NK-92 (cell line): Measurements from ENCODE around the gene RASIP1.

Source experiments
- DNase-seq: peaks from one replicate; lab custom pipeline; 2025; ENCODE audit not compliant: unreplicated experiment; lab: John Stamatoyannopoulos, UW

Gene RASIP1

GRCh38 chr19:48756212-48756611, 15.8 kb upstream of the RASIP1 start:
- no peak for DNase-seq

GRCh38 chr19:48755787-48756186, 15.4 kb upstream of the RASIP1 start:
- no peak for DNase-seq

DNA sequence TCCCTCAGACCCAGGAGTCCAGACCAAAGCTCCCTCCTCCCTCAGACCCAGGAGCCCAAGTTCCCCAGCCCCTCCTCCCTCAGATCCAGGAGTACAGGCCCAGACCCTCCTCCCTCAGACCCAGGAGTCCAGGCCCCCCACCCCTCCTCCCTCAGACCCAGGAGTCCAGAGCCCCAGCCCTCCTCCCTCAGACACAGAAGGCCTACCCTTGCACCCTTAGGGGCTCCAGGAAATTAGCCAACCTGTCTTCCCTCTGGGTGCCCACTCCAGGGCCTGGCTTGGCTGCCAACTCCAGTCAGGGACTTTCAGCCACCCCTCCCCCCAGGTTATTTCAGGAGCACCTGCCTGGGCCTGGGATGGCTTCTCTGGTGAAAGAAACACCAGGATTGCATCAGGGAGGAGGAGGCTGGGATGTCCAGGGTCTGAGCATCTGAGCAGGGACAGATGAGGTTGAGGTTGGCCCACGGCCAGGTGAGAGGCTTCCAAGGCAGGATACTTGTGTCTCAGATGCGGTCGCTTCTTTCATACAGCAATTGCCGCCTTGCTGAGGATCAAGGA, 14.8 kb upstream of the RASIP1 start, which contains the start of gene FGF21:
Gene FGF21 (plus strand): TSS at position 441 of the 558 bp plus-strand sequence. CDS start 713 bp downstream, outside the sequence.
- no peak for DNase-seq

GRCh38 chr19:48752496-48753365, 12.3 kb upstream of the RASIP1 start, which contains the start of gene FUT1:
Gene FUT1 (minus strand): TSS chr19:48752641. CDS start chr19:48751281, 1,360 bp downstream.
- DNase-seq = no peak

DNA sequence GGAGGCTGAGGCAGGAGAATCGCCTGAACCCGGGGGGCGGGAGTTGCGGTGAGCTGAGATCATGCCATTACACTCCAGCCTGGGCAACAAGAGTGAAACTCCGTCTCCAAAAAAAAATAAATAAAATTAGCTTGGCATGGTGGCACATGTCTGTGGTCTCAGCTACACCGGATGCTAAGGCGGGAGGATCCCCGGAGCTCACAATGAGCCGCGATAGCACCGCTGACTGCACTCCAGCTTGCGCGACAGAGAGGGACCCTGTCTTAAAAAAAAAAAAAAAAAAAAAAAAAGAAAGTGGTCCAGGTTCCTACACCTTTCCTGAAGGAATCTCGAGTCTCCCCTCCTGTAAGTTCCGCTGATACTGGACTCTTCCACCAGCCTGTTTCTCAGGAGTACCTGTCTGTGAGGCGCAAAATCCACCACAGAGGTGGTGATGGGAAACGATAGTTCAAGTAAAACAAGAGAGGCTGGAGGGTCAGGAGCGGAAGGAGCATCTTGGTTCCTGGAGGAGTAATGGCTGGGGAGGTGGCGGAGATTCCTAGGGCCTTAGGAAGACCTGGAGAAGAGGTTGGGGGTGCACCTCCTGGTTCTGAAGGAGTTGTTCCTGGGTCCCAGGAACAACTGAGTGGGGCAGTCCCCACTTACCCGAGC, 11.6 kb upstream of the RASIP1 start:
- DNase-seq = no peak

DNA sequence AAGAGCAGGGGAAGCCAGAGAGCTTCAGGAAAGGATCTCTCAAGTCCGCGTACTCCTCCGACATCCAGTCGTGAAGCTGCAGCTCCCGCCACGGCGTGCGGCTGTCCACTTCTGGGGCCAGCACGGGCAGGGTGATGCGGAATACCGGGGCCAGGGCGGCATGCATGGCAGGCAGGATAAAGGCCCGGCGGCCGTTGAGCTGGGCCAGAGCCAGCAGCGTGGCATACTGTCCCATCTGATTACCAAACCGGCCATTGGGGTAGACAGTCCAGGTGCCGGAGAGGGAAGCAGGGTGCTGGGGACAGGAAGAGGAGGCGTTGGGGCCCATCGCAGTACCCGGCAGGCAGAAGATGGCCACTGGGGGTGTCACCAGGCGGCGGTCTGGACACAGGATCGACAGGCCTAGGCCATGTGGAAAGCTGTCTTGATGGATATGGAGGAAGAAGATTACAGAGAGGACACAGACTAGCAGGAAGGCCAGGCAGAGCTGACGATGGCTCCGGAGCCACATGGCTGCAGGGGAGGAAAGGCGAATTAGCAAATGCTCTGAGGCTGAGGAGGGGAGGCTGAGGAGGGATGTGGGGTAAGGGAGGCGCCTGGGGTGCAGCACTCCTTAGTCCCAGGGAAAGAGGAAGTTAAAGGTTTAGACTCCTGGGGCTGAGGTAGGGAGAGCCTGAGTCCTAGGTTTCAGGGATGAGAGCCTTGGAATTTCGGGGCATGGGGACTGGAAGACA, 10.5 kb upstream of the RASIP1 start:
- no peak for DNase-seq

- no peak for DNase-seq
Measured at GRCh38 chr19:48750351-48750750, 9.9 kb upstream of the RASIP1 start.

- no peak for DNase-seq
Measured at GRCh38 chr19:48749571-48750198, 9.3 kb upstream of the RASIP1 start.

DNA sequence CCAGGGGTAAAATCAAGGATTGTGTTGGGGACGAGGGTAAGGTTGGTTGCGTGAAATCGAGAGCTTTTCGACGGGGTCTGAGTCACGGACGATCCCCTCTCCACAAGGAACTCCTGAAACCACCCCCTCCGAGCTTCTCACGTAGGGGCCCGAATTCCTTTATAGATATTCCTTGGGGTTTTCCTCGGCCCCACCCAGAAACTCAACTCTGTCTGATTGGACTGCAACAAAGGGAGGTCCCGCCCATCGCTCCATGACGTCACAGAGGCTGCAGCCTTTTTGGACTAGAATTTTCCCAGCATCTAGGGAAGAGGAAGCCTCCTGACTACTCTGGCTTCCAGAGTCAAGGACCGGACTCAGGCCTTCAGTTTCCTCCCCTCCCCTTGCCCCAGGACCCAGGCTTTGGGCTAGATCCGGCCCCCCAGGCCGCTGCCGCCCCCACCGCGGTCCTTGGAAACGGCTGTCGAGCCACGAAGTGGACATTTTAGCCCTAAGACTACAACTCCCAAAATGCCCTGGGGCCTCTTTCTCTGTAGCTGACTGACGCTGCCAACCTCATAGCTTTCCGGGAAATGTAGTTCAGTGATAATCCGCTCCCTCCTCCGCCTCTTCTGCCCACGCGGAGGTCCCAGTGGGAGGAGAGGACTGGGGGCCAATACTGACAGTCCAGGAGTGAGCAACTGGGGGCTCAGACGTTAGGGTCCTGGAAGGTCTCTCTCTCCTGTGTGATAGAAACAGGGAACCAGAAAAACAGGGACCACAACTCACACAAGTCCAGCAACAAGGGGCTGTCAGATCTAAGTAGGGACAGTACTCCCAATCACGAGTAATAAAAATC, 6.5 kb upstream of the RASIP1 start, which contains the start of gene IZUMO1:
Gene IZUMO1 (minus strand): TSS at position 172 of the 838 bp plus-strand sequence. CDS start 1,050 bp downstream, outside the sequence.
- no peak for DNase-seq

DNA sequence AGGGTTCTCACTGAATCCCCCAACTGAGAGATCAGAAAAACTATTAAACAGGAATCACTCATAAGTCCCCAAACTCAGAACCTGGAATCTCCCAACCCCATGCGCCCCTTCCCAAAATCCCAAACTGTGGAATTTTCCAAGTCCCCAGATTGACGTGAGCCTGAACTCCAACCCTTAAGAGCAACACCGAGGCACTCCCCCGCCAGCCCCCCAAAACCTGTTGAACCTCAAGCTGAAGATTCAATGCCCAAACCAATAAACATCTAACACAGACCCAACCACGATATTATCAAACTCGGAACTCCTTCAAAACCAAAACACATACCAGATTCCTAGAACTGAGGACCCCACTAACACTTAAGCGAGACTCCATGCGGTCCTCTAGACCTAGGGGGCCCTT, 5.7 kb upstream of the RASIP1 start:
- no peak for DNase-seq

- DNase-seq = no peak
Measured at GRCh38 chr19:48745208-48745995, 5.0 kb upstream of the RASIP1 start.

GRCh38 chr19:48742096-48742495, 1.7 kb upstream of the RASIP1 start:
- DNase-seq = no peak

DNA sequence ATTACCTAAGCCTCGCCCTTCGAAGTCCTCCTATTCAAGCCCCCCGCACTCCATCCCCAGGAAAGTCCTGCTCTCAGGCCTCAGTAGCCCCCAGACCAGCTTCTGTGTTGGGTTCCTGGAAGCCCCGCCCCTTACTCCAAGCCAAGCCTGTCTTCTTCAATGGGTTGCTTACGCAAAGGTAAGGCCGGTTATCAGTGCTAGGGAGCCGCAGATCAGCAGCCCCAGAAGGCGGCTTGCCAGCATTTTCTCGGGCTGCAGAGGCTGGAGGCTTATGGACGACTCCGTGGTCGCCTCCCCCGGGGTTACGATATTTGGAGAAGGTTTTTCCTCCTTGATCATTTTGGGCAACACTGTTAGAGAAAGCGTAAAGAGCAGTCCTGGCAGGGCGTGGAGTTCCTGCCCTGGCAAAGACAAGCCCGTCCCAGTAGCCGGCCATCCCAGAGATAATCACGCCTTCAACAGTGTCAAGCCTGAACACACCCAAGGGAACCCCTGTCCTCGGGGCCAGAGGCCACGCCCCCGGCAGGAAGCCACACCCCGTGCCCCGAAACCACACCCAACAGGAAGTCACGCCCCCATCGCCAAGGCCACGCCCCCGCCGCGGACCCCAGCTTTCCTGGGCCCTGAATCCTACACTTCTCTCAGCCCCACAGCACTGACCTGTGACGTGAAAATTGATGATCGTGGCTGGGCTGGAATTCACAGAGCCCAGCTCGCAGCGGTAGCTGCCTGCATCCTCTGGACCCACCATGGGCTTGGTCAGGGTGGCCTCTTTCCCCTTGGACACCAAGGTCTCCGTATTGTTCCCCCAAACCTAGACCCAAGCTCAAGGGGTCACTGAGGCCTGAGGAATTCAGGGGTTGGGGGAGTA, 954 bp upstream of the RASIP1 start:
- no peak for DNase-seq

DNA sequence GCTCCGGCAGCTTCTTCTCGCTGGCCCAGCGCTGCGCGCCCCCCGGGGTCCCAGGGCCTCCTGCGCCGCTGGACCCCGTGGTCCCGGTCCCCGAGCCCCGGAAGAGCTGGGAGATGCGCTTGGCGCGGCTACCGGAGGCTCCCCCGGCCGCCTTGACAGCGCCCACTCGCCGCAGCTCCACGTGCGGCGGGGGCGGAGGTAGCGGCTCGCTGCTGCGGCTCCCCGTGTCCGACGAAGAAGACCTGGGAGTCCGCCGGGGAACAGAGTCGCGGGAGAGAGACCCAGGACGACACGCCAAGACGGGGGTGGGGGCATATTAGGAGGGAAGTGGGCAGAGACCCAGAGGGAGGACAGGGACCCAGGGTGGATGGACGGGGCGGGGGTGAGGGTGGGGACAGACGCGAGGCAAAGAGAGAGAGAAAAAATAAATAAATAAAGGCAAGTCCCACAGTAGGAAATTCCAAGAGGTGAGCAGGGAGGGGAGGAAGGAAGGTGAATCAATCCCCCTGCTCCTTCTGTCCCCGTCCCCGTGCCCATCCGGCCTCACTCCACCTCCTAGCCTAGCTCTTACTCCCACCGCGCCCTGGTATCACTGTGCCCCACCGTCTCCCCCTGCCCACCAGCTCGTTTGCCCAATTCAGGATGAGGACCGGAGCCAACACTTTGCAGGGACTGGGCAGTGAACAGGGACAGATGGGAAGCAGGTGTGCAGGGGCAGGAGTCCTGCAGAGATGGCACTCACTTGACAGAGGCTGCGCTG, 826 bp downstream of the RASIP1 start:
- DNase-seq = no peak

- DNase-seq = no peak
Measured at GRCh38 chr19:48738557-48739403, 1.6 kb downstream of the RASIP1 start.

DNA sequence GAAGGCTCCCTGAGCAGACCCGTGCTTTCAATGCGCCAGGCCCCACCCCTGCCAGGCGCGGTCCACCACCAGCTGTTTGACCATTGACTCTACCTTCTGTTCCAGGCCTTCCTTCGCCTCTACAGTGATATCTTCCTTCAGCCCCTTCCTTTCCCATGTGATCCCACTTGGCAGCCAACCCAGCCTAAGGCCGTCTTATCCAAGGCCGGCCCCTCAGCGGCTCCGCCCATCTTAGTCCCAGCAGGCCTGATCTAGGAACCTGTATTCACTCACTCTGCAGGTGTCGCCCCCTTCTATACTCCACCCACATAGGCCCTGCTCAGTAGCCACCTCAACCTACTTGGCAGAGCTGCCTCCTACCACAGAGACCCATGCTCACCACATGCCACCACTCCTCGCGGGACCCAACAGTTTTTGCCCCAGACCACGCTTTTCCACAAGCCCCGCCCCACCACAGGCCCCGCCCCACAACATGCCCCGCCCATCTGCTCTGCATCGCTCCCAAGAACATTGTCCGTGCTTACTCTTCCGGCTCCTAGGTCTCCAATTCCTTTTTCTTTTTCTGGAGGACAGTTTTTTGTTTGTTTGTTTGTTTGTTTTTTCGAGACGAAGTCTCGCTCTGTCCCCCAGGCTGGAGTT, 2.9 kb downstream of the RASIP1 start:
- no peak for DNase-seq
